GM23248 (cell line): ENCODE measurements around the gene VDAC1.

Experiments
- EZH2 ChIP-seq: fragments of 200-600 bp; sonication (generic); IDR thresholded peaks from 2 replicates; pipeline ENCODE4 v1.6.1; 2018; ENCODE audit warnings: antibody characterized with exemption, mild to moderate bottlenecking; ENCODE audit not compliant: insufficient read depth, poor library complexity, severe bottlenecking
- EZH2phosphoT487 ChIP-seq: fragments of 200-600 bp; sonication (generic); IDR thresholded peaks from 2 replicates; pipeline ENCODE4 v1.6.1; 2018; ENCODE audit warnings: antibody characterized with exemption, moderate library complexity, mild to moderate bottlenecking, low read depth; ENCODE audit not compliant: insufficient read depth

DNA sequence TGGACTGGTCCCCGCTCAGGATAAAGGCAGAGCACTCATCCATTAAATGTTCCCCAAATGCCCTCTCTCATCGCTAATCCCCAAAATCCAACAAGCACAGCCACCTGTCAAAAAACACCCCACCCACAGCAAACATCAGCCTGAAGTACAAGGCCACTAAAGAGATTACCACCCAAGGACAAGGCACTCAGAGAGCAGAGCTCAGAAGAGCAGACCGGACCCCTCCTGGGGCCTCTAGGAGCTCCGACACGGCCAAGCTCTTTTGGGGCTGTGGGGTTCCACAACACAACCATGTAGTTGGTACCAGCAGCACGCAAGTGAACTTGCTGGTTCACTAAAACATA lies 9.8 kb downstream of the VDAC1 start:
- TF ChIP-seq EZH2phosphoT487: no peak
- TF ChIP-seq EZH2: no peak
